ENCODE measurements around the gene DST.

Gene DST

GRCh38 chr6:56522495-56523270, 120.0 kb downstream of the DST start:
- TF ChIP-seq CTCF (IDR thresholded peaks at IDR 0.05; ENCODE audit: low read depth, low read length, missing control alignments), result no peak
- no peak overlapping the region for H3K4me3 ChIP-seq (replicated peaks; ENCODE audit: low read depth, low read length)
- no peak for DNase-seq (ENCODE audit: extremely low read depth, low read depth)

- no peak for DNase-seq (ENCODE audit: extremely low read depth, low read depth)
- no peak for TF ChIP-seq CTCF (IDR thresholded peaks at IDR 0.05; ENCODE audit: low read depth, low read length, missing control alignments)
- no peak overlapping the region for H3K4me3 ChIP-seq (replicated peaks; ENCODE audit: low read depth, low read length)
Measured at GRCh38 chr6:56521976-56522375, 120.7 kb downstream of the DST start.

GRCh38 chr6:56521454-56521853, 121.2 kb downstream of the DST start:
- DNase-seq (ENCODE audit: extremely low read depth, low read depth), result no peak
- no peak overlapping the region for H3K4me3 ChIP-seq (replicated peaks; ENCODE audit: low read depth, low read length)
- TF ChIP-seq CTCF (IDR thresholded peaks at IDR 0.05; ENCODE audit: low read depth, low read length, missing control alignments), result no peak

- no peak for DNase-seq (ENCODE audit: extremely low read depth, low read depth)
- no peak for TF ChIP-seq CTCF (IDR thresholded peaks at IDR 0.05; ENCODE audit: low read depth, low read length, missing control alignments)
- no peak overlapping the region for H3K4me3 ChIP-seq (replicated peaks; ENCODE audit: low read depth, low read length)
Measured at GRCh38 chr6:56520218-56520617, 122.5 kb downstream of the DST start.

- no peak for DNase-seq (ENCODE audit: extremely low read depth, low read depth)
- no peak for TF ChIP-seq CTCF (IDR thresholded peaks at IDR 0.05; ENCODE audit: low read depth, low read length, missing control alignments)
- no peak overlapping the region for H3K4me3 ChIP-seq (replicated peaks; ENCODE audit: low read depth, low read length)
Measured at GRCh38 chr6:56518995-56519767, 123.5 kb downstream of the DST start.

GRCh38 chr6:56517155-56517745, 125.4 kb downstream of the DST start:
- DNase-seq (ENCODE audit: extremely low read depth, low read depth), result no peak
- TF ChIP-seq CTCF (IDR thresholded peaks at IDR 0.05; ENCODE audit: low read depth, low read length, missing control alignments), result no peak

More at GRCh38 chr6:56517155-56517745, 125.4 kb downstream of the DST start:
- no peak overlapping the region for H3K4me3 ChIP-seq (replicated peaks; ENCODE audit: low read depth, low read length)

All from HFF-Myc (cell line).